GM19351 (cell line): ENCODE data around the gene ARHGEF28.

Experiments used
- ATAC-seq: cut with Tn5 transposase; IDR thresholded peaks from one replicate; pipeline ENCODE4 v1.9.1; 2021; ENCODE audit warnings: mild to moderate bottlenecking, moderate library complexity; ENCODE audit not compliant: unreplicated experiment

The ARHGEF28 gene

DNA sequence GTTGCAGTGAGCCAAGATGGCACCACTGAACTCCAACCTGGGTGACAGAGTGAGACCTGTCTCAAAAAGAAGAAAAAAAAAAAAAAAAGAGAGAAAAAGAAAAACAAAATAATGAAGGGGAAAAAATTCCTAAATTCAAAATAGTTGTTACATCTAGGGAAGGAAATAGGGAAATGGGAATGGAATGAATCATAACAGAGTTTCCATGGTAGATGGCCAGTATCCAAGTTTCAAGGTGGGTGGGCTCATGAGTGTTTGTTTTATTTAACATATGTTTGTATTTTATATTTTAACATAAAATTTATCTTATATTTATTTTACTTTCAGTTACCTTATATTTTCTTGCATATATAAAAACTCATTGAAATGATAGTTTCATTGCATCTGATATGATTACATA, 215.6 kb downstream of the ARHGEF28 start:
- ATAC-seq = no peak

GRCh38 chr5:73844165-73844564, 218.2 kb downstream of the ARHGEF28 start:
- ATAC-seq = no peak

DNA sequence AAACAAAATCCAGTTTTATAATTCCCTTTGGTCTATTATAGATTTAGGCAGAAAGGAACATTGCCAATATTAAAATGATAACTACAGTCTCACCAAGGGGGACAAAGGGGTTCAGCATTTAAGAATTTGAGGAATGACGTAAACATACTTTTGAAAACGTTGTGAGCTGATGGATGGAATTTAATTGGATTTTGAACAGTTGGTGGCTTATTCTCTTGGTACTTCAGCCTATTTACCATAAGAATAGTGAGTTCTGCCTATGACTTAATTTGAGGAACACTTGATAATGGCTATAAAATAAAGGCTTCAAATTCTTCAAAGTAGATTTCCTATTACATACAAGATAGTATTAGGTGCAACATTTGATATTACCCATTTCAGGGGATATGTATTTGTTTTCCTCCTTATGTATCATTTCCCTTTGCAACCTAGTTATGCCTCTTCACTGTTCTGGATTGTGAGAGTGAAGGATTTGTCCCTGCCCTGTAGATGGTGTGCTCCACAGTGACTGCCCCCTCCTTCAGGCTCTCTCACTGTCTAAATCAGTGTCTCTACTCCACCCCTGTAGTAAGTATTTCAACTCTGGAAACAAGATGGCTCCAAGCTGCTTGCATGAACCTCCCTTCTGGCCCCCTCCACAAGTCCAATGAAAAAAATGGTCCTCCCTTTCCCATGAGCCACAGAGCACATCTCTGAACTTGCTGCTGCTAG, 225.6 kb downstream of the ARHGEF28 start:
- no peak for ATAC-seq

DNA sequence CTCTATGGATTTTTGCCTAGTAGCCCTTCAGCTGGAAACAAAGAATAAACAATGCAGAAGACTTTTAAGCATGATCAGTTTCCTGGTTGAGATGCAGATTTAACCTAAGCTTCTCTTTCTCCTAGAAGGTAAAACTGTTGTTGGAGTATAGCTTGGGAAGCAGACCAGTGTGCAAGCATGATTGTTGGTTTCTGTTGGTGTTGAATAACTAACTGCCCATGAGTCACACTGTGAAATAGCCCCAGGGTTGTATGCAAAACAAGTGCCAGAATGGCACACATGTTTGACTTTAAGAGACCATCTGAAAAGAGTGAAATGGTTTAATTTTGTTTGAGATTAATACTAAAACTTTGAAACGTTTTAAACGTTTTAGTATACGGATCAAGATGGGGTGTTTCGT, 227.1 kb downstream of the ARHGEF28 start:
- ATAC-seq = no peak

DNA sequence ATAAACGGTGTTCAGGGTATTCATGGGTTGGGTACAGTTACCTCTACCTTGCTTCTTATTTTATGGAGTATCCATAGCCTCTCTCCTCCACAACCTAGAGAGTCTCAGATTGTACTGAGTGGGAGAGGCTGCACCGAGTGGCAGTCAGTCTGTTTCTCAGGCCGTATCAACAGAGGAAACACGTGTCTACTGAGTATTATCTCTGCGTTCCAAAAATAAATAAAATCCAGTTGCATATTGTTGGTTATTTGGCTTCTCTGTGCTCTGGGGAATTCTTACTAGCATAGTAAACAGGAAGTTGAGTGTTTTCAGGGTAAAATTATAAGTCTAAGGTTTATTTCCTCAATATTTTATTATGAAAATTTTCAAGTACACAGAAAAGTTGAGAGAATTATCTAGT, 231.0 kb downstream of the ARHGEF28 start:
- no peak for ATAC-seq

GRCh38 chr5:73857446-73857845, 231.4 kb downstream of the ARHGEF28 start:
- no peak for ATAC-seq

DNA sequence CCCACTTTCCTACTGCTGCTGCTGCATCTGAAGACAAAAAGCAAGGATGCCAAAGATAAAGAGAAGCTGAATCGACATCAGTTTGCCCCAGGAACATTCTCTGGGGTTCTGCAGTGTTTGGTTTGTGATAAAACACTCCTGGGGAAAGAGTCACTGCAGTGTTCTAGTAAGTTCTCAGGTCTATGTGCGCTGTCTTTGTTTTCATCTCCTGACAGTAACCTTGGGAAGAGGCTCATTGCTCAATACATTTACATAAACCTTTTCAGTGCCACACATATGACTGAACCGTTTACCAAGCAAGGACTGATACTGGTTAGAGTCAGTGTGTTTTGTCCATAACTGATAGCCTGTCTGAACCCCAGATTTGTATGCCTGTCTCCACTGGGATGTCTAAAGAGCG, 232.1 kb downstream of the ARHGEF28 start:
- ATAC-seq = no peak

- ATAC-seq = no peak
Measured at GRCh38 chr5:73858776-73859175, 232.8 kb downstream of the ARHGEF28 start.

GRCh38 chr5:73859696-73860095, 233.7 kb downstream of the ARHGEF28 start:
- no peak for ATAC-seq

DNA sequence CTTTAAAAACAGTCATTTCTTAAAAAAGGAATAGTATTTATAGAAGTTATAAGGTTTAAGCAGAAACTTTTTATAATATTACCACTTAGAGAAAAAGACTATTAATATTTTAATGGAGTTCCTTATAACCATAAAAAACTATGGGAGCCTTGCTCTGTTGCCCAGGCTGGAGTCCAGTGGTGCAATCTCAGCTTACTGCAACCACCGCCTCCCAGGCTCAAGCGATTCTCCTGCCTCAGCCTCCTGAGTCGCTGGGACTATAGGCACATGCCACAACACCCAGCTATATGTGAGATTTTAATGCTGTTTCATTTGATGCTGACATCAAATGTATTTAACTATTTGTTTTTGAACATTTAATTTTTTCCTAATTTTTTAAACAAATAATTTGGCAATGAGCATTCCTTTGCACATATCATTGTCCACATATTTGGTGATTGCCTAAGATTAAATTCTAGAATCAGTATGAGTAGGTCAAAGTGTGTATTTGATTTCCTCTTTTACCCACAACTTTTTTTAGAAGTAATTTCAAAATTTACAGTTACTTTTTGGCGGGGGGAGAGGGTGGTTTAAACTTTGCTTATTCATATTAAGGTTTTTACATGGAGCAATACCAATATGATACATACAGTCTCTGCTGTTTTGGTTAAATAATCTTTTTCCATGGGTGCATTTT, 235.5 kb downstream of the ARHGEF28 start:
- no peak for ATAC-seq

- ATAC-seq = no peak
Measured at GRCh38 chr5:73862796-73863195, 236.8 kb downstream of the ARHGEF28 start.

GRCh38 chr5:73863876-73864275, 237.9 kb downstream of the ARHGEF28 start:
- ATAC-seq = no peak

DNA sequence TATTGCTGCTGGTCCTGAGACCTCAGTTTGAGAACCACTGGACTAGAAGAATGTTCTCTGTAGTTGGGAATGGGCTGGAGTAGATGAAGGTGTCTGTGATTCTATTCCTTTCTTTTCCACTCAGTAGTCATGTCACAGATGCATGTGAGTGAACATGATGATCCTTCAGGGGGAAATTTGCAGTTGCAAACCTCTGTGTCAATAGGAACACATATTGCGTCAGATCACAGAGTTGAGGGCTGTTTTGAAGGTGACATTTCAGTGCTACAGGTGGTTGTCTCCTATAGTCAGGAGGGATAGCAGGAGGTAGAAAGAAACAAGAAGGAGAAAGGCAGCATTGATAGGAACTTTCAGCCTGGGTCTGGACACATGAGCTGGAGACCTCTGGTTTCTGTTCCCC, 239.3 kb downstream of the ARHGEF28 start:
- no peak for ATAC-seq

GRCh38 chr5:73867345-73868335, 241.6 kb downstream of the ARHGEF28 start:
- ATAC-seq = no peak

- no peak for ATAC-seq
Measured at GRCh38 chr5:73883646-73884045, 257.6 kb downstream of the ARHGEF28 start.

DNA sequence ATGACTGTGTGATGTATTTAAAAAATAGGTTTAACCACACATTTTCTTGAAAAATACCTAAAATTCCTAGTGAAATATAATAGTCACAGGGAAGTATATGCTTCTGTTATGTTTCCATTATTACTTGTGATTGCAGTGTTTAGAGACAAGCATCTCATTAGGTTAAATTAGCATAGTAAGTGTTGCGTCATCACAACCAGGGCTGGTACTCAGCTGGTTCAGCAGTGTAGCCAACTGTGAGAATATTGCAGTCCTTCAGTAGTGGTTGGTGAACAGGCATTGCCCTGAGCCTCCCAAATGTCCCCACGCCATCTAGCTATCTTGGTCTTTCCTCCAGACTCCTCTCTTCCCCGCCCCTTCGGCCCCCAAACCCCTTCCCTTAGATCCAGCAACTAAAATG, 261.7 kb downstream of the ARHGEF28 start:
- no peak for ATAC-seq

DNA sequence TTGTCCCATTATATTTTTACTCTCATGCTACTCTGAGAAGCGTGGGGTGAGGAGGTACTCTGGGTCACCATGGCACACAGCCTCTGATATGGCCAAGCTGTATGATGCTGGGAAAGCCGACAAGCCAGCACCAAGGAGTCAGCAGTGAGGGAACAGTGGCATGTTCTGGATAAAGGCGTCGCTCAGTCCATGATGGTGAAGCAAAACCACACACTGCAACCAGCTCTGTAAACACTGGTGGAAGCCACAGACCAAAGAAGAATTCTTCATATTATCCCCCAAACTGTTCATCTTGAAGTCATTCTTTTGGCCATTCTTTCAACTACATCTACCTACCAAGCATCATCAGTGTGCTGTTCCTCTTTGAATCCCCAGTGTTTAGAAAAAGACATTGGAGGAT, 264.6 kb downstream of the ARHGEF28 start:
- no peak for ATAC-seq

DNA sequence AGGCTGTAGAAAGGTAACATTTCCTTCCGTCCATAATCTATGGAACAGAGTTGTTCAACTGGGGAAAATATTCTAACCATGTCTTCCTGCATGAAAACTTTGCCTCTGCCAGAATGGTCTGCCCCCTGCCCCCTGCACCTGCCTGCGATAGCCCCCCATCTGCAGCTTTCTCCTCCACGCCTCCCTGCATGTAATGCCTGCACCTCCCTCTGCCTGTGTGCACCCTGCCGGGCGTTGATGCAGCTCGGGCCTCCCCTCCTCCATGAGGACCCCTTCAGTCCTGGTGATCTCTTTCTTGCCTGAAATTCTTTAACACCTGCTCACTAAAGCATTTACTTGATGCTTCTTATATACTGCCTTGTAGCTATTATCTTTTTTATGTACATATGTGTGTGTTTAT, 266.2 kb downstream of the ARHGEF28 start:
- ATAC-seq = no peak

DNA sequence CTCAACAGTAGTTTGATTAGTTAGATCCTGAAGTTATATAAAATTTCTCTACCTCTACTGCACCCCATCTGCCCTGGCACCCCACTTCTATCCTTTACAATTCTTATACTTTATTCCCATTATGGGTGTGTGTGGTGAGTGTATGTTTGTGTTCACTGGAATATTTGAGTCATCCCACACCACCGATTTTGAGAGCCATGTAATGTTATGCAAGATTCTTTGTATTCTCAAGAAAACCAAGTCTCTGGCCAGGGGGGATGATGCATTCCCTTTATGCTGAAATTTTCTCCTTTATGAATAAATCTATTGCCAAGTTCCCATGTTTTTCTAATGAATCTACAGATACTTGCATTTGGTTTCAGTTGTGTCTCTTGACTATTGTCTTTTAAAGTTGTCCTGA, 266.8 kb downstream of the ARHGEF28 start:
- no peak for ATAC-seq

DNA sequence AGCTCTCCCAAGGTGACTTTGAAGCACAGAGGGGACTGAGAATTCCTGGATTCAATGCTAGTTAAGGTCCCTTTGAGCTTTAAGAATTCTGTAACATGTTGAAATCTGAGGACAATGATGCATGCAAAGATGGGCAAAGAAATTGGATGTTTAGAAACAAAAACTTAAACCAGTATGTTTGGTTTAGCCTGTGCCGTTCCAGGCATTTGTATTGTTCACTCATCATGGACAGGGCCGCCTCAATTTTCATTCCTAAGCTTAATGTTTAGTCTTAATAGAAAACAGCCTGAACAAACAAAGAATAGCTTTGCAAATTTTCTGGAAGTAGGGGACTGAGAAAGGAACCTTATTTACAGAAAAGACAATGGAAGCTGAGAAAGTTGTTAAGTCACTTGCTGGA, 267.8 kb downstream of the ARHGEF28 start:
- ATAC-seq = no peak

DNA sequence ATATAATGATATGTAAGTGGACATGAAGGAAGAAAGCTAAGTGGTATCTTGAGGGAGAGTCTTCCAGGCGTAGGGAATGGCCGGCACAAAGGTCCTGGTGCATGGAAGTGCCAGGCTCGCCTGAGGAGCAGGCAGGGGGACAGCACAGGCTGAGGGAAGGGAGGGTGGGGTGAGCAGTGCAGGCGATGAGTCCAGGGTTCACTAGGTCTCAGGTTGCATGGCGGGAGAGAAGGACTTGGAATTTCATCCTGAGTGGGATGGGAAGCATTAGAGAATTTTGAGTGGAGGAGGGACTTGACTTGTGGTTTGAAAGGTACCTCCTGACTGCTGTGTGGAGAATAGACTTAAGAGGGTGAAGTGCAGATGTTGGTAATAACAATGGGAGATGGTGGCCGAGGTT, 268.9 kb downstream of the ARHGEF28 start:
- no peak for ATAC-seq

DNA sequence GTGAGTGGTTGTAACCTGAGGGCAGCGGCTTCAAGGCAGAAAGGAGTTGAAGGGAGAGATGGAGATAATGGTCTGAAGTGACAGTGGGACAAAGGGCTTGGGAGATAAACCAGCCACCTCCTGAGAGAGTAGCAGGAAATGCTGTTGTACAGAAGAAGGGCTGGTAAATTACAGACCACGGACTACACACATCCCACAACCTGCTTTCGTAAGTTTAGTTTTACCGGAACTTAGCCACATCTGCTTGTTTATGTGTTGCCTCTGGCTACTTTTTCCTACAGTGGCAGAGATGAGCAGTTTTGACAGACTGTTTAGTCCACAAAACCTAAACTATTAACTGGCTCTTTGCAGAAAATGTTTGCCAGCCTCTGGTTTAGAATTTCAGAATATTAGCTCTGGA, 269.5 kb downstream of the ARHGEF28 start:
- no peak for ATAC-seq
